HG03060 (cell line): ENCODE results near the gene SH2B3.

Source experiments
- ATAC-seq: cut with Tn5 transposase; IDR thresholded peaks from one replicate; pipeline ENCODE4 v1.9.1; 2021; ENCODE audit warnings: low read depth, moderate number of reproducible peaks; ENCODE audit not compliant: unreplicated experiment

SH2B3 gene

DNA sequence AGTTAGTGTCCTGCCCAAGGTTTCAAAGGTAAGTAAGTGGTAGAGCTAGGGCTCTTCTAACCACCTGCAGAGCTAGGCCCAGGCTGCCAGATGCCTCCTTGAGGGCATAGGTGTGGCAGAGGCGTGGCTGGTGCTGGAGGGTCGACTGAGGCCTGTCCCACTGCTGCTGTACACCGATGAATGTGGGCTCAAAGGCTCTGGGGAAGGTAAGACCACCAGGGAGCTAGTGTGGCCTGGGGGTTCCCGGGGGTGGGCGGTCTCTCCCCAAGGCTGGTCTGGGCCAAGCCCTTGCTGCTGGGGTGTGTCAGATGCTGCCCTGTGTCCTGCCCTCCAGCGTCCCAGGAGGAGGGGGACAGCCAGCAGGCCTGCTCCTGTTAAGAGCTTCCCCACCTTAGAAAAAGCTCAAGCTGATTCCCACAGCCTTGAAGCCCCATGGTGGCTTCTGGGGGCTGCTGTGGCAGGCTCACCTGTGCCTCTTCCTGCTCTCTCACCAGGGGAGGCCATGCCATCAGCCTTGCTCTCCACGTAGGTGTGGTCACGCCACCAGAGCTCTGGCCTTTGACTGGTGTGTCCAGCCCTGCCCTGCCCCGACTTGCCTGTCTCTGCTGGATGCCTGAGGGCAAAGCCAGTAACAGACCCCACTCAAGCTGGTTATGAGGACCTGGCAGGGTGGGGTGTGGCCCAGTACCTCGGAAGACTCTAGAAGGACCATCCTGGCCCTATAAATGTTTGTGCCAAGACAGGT lies 36.8 kb downstream of the SH2B3 start:
- ATAC-seq = no peak

DNA sequence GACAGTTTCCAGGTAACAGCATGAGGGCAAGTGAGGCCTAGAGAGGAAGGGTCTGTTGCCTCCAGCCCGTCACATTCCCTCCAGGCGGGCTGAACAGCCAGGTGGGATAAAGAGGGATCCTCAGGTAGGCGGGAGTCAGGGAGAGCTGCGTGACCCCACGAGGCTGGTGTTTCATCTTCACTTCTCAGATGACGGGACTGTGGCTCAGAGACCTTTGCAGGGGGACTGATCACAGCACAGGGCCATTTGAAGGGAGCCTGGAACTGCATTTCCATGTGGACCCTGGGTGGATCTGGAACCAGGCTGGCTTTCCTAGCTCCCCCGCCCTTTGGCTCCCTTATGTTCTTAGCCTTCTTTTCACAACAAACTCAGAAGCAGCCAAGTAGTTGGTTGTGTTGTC lies 37.4 kb downstream of the SH2B3 start:
- ATAC-seq = no peak

DNA sequence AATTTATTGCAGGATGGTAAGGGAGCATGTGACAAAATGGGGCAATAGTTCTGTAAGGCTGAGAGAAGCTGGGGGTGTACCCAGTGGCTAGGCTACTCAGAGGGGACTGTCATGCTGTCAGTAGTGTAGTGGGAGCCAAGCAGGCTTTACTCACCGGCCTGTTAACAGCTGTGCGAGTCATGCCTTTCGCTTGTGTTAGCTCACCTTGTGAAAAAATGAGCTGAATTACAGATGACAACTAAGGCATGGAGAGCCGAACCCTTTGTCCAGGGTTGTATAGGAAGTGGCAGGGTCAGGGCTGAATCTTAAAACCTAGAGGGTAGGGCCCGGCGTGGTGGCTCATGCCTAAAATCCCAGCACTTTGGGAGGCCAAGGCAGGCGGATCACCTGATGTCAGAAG lies 37.9 kb downstream of the SH2B3 start:
- ATAC-seq = no peak

DNA sequence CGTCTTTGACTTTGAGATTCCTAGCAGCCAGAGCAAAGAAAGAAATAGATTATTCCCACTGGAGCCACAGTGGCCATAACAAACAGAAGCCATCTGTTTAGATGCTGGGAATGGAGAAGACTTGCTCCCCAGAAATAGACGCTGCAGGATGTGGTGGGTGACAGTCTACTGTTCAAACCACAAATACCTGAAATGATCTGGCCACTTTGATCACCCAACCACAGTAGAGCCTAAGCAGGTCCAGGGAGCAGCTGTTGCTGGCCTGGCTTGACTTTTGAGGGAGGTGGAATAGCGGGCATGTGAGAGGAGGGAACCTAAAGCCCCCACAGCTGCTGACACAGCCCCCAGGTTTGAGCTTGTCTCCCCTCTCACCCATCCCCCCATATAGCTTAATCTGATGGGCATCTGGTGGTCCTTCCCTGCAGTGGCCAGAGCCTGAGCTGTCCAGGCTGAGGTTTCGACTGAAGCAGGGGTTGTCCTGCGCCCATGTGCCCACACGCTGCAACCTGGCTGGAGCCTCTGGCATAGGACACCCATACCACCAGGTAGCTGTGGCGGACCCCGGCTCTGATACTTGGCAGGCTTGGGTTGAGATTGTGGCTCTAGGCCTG lies 38.7 kb downstream of the SH2B3 start:
- ATAC-seq = peak; percentile 13

DNA sequence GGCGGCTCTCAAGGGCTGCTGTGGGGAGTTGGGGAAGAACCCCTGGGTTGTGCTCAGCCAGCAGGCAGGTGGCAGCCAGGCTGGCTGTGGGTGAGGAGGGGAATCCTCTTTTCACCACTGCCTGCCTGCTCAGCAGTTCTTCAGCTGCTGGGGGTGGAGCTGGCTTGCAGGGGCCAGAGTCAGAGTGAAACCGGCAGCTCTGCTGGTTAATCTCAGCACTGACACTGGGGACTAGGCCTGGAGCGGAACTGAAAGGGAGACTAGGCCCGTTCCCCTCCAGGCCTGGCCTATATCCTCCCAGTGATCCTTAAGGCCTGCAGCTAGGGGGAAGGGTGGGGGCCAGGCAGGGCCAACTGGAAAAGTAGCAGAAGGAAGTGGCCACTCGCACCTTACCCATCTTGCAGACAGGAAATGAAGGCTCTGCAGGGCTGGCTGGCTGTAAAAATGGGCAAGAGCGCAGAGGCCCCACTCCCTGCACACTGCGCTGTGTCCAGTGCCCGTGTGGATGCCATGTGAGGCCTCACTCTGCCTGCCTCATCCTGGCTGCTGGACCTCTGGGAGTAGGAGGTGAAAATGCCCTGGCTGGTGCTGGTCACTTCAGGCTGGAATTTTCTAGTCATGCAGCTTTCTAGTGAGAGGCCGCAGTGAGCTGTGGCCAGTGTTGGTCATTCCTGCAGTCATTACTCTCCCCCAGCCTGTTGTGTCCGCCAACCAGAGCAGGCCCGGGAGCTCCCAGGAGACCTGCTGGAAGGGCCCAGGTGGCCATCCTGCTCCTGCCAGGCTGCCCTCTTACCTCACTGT lies 39.4 kb downstream of the SH2B3 start:
- peak; percentile 87 for ATAC-seq

DNA sequence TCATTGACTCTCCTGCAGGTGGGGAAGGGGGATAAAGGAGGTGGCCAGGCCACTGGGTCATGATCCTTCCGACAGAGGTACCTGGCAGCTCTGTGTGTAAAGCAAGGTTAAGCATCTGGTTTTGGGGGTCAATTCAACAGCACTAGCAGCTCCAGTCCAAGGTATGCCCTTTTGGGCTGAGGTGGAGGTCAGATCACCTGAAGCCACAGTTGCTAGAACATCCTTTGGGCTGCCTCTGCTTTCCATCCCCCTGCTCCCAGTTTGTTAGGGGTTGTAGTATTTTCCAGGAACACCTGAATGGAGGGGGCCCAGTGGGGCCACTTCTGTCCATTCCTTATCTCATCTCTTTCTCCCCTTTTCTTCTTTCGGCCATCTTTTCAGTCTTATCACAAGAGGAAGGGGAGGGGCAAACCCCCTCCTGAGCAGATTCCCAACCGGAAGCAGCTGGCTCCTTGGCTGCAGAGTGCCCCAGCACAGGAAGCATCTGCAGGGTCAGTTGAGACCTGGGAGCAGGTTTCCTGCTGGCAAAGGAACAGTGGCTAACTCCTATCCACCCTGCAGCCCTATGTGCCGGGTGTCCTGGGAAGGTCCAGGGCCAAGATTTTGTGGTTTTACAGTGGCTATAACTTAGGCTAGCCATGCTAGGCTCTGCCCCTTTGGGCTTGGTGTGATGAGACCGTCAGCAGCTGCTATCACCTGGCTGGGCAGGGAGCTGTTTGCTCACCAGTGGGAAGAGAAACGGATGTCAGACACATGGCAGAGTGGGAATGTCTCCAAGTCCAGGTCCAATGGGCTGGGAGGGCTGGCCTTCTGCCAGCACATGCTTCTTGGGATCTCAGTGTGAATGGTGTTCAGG lies 40.2 kb downstream of the SH2B3 start:
- ATAC-seq = no peak

DNA sequence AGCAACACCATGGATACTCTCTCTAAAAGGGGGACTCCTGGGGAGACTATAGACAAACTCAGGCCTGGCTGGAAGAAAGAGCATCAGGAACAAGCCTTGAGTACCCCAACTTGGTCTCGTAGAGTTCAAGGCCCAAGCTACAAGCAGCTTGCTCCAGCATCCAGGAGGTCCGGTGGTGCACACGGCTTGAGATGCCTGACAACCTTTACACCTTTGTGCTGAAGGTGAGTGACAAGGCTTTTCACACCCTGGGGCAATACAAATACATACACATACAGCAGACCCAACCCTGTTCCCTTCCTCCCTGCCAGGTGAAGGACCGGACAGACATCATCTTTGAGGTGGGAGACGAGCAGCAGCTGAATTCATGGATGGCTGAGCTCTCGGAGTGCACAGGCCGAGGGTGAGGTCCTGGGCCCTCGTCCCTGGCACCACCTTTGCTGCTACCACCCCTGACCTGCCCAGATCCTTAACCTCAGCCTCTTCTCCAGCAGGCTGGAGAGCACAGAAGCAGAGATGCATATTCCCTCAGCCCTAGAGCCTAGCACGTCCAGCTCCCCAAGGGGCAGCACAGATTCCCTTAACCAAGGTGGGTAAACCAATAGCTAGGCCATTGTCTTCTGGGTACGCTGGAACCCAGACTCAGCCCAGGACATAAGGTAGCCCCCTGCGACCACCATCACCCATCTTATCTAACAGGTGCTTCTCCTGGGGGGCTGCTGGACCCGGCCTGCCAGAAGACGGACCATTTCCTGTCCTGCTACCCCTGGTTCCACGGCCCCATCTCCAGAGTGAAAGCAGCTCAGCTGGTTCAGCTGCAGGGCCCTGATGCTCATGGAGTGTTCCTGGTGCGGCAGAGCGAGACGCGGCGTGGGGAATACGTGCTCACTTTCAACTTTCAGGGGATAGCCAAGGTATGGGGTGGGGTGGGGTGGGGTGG lies 41.2 kb downstream of the SH2B3 start:
- ATAC-seq = no peak

DNA sequence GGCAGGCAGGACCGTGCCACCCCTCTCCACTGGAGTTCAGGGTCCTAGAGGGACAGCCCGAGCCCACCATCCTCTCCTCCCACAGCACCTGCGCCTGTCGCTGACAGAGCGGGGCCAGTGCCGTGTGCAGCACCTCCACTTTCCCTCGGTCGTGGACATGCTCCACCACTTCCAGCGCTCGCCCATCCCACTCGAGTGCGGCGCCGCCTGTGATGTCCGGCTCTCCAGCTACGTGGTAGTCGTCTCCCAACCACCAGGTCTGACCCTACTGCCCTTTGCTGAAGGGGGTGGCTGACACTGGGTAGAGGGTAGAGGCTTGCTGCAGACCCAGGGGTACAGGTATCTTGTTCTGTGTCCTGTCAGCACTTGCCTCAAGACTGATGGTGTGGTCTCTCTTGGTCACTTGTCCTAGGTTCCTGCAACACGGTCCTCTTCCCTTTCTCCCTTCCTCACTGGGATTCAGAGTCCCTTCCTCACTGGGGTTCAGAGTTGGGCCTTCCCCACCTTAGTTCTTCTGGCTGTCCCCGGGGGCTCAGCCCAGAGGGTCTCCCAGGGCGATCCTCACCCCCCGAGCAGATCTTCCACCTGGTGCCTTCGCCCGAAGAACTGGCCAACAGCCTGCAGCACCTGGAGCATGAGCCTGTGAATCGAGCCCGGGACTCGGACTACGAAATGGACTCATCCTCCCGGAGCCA lies 42.0 kb downstream of the SH2B3 start:
- no peak for ATAC-seq

DNA sequence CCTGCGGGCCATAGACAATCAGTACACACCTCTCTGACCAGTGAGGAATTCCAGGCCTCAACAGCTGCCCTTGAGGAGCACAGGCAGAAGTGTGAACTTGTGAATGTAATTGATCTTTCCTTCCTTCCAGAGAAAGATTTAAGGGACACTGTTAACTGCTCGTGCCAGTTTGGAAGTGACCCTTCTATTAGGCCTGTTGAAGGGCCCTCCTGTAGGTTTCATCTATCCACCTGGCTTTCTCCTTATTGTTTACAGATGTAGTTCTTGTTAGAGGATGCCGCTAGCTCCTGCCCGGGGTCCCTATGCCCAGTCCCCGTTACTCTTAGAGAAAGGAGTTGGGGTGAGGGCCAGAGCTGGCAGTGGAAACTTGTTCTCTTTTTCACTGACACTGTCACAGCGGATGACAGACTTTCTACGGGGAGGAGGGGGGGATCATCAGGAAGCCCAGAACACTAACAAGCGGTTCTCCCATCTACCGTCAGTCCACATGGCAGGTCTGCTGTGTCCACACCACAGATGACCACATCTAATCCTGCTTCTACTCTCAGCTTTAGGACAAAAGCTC lies 42.6 kb downstream of the SH2B3 start:
- no peak for ATAC-seq

DNA sequence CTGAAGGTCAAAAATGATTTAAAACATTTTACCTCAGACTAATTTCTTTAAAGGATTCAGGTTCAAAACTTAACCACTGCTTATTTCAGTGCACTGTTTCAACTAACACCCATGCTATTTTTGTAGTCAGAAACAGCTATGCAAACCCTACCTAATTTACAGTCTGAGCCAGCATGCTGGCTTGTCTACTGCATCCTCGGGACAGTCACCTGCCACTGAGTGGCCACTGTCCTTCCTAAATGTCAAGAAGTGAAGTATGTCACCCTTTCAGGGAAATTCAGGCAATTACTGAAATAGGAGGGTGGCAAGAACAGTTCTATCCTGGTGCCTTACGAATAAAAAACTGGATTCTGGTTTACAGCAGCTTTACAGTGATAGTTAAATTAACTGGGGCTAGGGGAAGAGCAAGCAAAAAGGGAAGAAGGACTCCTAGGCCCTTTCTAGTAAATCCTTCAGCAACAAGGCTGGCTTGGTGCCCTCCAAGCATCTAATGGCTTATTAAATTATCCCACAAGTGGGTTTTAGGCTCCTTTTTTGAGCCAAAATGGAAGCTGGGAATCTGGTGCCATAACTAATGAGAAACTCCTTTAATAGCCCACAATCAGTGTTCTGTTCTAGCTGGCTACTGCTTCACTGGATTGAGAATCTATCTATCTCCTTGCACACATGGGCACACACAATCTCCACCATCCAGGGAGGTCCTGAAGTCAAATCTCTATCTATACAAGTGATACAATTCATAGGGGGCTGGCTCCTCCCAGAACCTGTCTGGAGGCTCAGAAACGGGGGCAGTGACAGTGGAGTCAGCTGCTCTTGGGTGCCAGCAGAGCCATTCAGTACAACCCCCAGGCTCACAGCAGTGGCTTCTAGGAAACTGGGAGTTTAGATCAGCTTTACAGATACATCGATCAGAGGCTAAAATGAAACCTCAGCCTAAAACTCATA lies 43.4 kb downstream of the SH2B3 start:
- ATAC-seq = no peak

DNA sequence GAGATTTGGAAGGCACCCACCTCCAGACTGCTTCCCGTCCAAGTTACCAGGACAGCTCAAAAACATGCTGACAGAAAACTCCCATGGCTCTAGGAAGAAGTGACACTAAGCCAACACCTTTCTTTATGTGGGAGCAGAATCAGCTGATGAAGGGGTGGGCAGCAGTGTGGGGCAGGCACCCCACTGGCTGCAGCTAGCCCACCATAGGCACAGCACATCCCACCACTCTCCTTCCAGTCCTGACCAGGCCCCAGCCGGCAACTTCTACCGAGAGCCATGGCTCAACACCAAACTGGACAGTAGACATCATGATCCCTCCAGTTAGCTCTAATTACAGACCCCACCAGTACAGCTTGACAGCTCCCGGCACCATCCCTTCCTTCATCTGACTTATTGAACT lies 45.0 kb downstream of the SH2B3 start:
- no peak for ATAC-seq

DNA sequence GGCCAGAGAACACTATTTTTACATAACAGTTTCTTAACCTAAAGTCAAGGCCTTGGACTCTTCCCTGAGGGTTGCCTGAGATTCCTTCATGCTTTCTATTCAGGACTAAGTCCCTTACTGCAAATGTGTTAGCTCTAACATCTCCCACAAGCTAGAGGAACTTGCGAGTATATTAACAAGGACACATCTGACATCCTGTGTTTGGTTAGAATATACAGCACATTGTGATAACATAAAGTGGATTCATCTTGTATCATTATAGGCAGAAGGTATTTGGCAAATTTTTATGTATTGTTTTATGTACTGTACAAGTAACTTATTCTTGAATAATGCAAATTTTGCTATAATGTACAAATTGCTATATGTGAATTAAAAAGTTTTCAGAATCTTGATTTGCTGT lies 45.5 kb downstream of the SH2B3 start:
- no peak for ATAC-seq

DNA sequence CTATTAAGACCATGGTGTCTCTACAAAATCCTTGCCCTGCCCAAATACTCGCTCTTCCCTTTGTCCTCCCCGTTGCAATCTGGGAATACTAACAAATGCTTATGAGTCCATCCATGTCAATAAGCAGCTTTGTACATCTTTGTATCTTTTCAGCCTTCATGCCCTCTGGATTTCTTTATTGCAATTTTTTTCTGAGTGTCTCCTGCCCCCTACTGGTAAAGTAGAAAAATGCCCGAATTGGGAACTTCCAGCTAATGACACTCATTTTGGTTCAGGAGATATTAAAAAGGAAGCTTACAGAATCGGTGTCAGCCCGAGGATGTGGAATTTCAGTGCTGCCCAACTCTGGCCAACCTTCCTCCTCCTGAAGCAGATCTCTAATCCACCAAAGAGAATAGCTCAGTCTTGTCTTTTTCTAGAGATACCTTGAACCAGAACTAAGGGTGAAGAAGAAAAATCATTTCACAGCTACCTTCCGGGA lies 46.0 kb downstream of the SH2B3 start:
- ATAC-seq = no peak

DNA sequence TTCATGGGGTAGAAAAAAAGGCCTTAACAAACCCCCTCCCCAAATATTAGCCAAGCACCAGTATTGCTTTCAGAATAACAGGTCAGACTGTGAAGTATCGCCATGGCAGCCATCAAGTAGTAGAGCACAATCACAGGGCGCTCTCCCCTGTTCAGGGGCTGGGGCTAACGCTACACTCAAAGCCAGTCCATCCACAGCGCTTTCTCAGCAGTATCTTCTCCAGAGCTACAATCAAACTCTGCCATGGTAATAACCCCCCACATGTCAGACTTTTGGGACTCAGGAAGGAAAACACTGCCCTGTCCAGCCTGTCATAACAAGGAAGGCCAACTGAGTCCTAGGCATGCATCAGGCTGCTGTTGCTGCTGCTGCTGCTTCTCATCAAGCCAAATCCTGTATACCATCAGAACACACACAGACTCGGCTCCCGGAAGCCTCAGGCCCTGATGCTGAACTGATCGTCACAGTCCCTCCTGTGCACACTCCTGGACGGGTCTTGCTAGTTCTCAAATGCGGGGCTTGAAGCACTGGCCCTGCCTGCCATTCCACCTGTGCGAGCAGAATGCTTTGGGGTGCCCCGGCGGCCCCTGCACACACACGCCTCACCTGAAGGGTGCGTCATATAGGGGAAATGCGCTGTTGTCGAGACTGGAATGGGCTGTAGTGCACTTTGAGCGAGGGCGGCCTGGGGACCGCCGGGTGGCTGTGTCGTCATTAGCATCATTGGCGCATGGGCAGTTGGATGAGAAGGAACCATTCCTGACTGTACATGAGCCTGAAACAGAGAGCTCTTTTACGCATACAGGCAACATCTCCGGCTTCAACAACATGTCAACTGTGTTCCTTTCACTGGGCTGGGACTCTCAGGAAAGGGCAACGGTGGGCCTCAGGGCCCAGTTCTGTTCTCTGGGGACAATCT lies 47.6 kb downstream of the SH2B3 start:
- no peak for ATAC-seq

DNA sequence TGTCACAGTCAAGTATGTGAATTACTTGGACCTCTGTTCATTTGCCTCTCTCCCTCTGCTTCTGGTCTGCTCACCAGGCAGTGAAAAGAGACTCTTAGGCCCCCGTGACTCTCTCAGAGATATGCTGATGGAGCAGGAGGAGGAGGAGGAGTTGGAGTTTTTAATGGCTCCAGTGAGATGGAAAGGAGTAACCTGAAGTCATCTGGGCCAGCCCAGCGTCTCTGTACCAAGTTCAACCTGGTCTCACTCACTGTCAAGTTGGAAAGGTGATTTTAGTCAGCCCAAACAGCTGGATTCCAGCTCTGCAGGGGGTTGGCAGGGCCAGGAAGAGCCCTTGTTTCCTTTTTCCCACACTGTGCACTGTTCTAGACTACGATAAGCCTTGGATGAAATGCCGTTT lies 48.6 kb downstream of the SH2B3 start:
- ATAC-seq = no peak

DNA sequence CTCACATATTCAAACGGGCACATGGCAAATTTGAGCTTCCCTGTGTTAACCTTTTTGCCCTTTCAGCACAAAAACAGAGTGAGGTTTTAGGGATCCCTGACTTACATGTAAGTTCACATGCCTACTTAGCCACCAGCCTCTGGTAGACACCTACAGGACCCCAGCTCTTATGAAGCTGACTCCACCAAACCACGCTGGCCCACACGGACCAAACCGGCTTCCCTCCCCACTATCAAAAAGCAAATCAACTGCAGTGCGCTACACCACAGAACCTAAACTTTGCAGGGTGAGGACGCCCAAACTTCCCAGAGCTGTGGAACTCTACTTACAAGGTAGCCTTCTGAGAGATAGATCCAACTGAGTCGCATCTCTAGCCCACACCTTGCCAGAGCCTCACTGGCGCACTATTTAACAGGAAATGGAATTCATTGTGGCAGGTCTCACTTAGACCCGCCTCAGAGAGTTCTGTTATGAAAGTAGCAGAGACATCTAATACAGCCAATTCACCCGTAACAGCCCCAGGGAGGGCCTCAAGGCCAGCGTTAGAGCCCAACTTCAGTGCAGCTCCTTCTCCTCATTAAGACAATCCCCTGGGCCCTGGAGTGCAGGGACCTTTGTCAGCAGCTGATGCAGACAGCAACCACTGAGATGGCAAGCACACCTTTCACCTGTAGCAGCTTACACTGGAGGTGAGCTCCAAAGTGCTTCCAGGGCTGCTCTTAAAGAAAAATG lies 49.2 kb downstream of the SH2B3 start:
- ATAC-seq = no peak
